HG03039 (cell line): ENCODE data around the gene SRGAP3.
"Not testable (repeated sequence)": the region's sequence is repeated elsewhere in the genome, so short reads cannot be mapped to it uniquely, and the experiment has no call there.

ENCODE experiments used
- ATAC-seq: cut with Tn5 transposase; IDR thresholded peaks from one replicate; pipeline ENCODE4 v1.9.1; 2021; ENCODE audit warnings: mild to moderate bottlenecking, moderate library complexity; ENCODE audit not compliant: unreplicated experiment

Gene SRGAP3

GRCh38 chr3:9098716-9099675 is 150.4 kb downstream of the SRGAP3 start:
- no peak for ATAC-seq

GRCh38 chr3:9097495-9097894 is 152.0 kb downstream of the SRGAP3 start:
- ATAC-seq: no peak

DNA sequence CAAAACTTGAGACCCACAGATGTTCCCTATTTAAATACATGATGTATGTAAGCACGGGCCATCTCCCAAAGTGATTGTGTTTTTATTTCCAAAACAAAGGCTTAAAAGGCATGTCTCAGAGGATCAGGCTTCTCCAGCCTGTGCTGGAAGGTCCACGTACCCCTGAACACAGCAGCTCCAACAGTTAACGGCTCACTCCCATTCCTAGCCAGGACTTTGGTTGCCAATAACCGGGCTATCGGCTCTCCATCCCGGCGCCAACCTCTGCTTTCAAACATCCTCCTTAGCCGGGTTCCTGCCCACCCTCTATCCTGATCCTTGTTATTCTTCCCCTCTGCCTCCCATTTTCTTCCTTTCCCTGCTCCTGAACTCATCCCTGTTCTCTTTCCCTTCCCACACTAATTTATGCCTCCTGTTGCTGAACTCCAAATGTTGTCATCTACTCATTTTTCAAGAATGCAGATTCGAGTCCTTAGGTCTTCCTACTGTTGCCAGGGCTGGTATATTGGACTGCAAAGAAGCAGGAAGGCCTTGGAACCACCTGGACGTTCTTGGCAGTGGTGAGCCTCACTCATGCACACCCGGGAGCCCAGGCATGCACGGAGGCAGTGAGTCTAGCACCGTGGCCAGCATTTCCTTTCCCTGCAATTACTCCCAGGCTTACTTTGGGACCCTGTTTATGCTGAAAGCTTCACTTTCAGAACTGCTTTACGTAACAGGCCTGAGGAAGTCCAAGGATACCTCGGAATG is 157.8 kb downstream of the SRGAP3 start:
- ATAC-seq: no peak

- no peak for ATAC-seq
Observed at GRCh38 chr3:9088441-9089353, 160.7 kb downstream of the SRGAP3 start.

- no peak for ATAC-seq
Observed at GRCh38 chr3:9087831-9088413, 161.5 kb downstream of the SRGAP3 start.

DNA sequence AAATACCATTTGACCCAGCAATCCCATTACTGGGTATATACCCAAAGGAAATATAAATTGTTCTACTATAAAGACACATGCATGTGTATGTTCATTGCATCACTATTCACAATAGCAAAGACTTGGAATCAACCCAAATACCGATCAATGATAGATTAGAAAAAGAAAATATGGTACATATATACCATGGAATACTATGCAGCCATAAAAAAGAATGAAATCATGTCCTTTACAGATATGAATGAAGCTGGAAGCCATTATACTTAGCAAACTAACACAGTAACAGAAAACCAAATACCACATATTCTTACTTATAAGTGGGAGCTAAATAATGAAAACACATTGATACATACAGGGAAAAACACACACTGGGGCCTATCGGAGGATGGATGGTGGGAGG is 164.0 kb downstream of the SRGAP3 start:
- not testable (repeated sequence) for ATAC-seq

- ATAC-seq: no peak
Observed at GRCh38 chr3:9081184-9081818, 168.1 kb downstream of the SRGAP3 start.

GRCh38 chr3:9080163-9080562 is 169.3 kb downstream of the SRGAP3 start:
- no peak for ATAC-seq

DNA sequence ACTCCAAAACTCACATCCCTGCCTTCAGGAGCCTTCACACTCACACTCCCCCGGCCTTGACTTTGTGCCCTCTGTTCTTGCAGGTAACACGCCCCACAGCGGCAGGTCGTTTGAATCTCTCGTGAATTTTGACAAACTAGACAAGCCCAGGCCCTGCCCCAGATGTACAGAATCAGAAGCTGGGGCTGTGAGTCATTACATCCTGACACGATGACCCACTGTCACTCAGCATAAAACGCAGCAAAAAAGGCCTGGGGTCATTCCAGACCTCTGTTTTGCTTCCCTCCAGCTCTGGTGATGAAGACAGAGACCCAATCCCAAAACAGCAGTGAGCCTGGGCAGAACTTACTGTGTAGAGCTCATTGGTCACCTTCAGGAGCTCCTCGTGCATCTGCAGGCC is 169.8 kb downstream of the SRGAP3 start:
- no peak for ATAC-seq

DNA sequence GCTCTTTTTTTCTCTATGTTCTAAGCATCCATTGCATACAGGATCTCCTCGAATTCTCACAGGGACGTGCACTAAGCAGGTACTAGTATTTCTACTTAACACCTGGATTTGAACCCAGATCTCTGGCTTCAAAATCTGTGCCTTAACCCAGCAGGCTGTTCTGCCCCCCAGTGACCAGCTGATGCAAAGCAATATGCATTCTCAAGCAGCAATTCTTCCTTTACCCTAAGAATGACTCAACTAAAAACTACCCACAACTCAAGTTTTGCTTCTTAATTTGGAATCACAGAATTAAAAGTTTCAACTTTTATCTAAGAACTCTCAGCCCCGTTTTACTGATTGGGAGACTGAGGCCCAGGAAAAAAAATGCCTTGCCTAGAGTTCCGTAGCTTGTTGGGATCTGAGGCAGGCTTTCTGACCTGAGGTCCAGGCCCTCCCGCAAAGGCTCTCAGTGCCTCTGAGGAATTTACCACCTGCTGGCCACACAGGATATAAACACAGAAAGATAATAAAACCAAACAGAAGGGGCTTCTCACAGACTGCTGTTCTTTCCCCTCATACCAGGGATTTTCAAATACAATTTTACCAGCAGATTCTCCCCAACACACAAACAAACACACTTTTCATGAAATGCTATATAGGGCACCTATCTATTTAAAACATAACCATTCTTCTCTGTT is 170.7 kb downstream of the SRGAP3 start:
- no peak for ATAC-seq

DNA sequence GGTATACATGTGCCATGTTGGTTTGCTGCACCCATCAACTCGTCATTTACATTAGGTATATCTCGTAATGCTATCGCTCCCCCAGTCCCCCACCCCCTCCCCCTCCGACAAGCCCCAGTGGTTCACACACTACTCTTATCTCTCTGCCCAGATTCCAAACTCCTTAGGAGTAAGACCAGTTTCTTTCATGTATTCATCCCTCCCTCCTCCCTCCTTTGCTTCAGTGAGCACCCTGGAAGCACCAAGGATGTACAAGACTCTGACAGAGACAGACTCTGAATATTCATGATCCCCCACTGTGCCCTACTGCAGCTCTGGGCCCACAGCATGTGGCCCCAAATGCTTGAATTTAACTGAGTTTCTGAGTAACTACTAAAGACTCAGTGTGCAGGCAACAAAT is 172.4 kb downstream of the SRGAP3 start:
- ATAC-seq: no peak

GRCh38 chr3:9075762-9076161 is 173.7 kb downstream of the SRGAP3 start:
- no peak for ATAC-seq

DNA sequence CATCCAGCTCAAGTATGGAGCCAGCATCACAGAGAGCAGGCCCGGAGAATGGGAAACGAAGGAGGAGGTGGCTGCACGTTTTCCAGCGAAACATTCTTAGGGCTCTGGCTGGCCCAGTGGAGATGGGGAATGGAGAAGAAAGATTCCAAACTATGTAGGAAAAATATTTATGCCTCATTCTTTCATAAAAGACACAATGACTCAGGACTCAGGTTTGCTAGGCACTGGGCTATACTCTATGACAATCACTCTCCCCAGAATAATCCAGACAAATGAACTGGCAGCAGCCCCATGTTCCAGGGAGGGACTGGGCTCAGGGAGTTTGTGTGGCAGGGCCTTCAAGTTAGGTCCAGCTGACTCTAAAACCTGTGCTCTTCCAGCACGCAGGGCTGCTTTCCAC is 175.4 kb downstream of the SRGAP3 start:
- ATAC-seq: no peak

- no peak for ATAC-seq
Observed at GRCh38 chr3:9072667-9073009, 176.8 kb downstream of the SRGAP3 start.

DNA sequence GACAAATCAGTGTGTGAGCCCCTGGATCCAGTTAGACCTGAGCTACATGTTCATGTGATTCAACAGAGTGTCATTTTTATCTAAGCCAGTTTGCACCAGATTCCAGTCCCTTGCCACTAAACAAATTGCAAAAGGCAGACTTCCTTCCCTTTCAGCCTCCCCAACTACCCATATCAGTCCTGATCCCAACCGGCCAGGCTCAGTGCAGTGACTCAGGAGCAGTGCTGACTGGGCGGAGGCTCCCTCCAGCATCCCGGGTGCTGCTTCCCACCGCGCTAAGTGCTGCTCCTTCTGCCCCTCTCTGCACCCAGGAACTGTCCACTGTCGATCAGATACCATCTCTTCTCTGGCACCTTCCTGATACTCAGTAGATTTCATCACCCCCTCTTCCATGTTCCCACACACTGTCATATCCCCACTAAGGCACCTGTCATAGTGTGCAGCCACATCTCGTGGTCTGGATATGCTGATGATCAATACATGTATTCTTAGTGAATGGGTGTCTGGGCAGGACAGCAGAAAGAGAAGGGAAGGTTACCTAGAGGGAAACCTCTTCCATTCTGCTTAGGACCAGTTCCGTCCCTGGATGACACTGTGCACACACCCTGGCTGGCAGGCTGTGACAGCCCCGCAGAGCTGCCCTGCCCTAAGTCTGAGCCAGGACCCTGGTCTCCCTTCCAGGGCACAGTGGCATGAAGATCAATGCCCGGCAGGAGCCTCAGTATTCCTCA is 177.3 kb downstream of the SRGAP3 start:
- no peak for ATAC-seq

GRCh38 chr3:9070961-9071360 is 178.5 kb downstream of the SRGAP3 start:
- no peak for ATAC-seq

DNA sequence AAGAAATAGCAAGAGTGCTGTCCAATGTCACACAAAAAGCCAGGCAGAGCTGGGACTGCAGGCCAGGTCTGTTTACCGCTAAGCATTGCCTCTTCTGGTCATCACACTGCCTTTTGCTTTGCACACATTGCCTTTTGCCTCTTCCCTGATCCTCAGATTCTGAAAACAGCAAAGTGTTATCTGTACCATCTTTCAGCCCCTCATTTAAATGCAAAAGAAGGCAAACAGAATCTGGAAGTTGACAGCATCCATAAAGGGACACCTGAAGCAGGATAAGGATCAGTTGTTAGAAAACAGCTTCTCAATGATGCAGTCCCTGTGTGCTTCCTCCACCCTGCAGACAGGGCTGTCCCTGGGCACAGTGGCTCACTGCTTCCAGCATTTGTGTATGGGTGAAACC is 179.5 kb downstream of the SRGAP3 start:
- ATAC-seq: no peak

DNA sequence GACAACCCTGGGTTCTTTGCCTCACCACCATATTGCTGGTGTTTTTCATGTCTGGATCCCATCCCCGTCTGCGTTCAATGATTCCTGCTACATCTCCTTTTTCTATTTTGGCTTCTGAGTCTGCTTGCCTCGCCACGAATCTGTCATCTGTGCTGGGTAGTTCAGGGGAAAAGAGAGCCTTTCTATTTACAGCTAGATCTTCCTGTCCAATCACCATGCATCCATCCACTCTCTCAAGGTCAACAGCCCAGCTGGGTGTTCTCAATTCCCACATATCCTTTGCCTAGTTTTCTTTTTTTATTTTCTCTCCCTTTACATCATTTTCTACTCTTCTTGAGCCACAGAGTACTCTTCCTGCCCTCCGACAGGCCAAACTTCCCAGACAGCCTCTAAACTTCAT is 181.4 kb downstream of the SRGAP3 start:
- ATAC-seq: no peak

GRCh38 chr3:9067352-9067975 is 182.0 kb downstream of the SRGAP3 start:
- ATAC-seq: no peak
